Activated T-cell treated with anti-CD3 and anti-CD28 coated beads for 48 hours (primary cell): ENCODE results near the gene TRAP1.
"Not testable (repeated sequence)": the region's sequence is repeated elsewhere in the genome, so short reads cannot be mapped to it uniquely, and the experiment has no call there.

Source experiments
- DNase-seq: peaks from one replicate; pipeline ENCODE4 v3.0.0-alpha.2; 2020; ENCODE audit warnings: low read depth

Gene TRAP1

DNA sequence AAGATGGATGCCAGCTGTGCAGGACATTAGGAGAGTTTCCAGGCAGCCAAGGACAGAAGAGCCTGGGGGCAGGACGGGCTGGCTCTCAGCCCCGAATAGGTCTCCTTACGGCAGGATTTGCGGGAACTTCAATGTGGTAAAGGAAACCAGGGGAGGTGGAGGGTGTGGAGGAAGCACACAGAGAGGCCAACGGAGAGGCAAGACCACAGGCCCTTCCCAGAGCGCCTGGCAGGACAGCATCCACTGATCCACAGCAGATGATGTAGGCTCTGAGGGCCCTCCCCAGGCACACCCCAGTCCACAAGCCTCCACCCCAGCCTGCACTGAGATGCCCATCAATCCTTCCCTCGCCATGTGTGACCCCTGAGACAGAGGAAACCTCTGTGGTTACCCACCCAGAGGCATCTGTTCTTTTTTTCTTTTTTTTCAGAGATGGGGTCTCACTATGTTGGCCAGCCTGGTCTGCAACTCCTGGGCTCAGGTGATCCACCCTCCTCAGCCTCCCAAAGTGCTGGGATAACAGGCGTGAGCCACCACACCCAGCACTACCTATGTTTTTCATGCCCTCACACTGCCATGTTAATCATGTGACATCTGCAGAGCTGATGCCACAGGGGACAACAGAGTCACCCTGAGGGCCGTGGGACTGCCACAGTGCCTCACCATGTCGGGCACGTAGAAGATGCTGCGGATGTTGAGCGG lies 43.5 kb downstream of the TRAP1 start:
- no peak for DNase-seq

GRCh38 chr16:3673201-3673600 lies 44.1 kb downstream of the TRAP1 start:
- no peak for DNase-seq

GRCh38 chr16:3672571-3673041 lies 44.7 kb downstream of the TRAP1 start:
- DNase-seq, result no peak

- DNase-seq, result no peak
Observed at GRCh38 chr16:3671424-3671823, 45.9 kb downstream of the TRAP1 start.

GRCh38 chr16:3670711-3671110 lies 46.6 kb downstream of the TRAP1 start:
- DNase-seq, result no peak

GRCh38 chr16:3669082-3669481 lies 48.2 kb downstream of the TRAP1 start:
- DNase-seq, result no peak

GRCh38 chr16:3668626-3669025 lies 48.7 kb downstream of the TRAP1 start:
- no peak for DNase-seq

DNA sequence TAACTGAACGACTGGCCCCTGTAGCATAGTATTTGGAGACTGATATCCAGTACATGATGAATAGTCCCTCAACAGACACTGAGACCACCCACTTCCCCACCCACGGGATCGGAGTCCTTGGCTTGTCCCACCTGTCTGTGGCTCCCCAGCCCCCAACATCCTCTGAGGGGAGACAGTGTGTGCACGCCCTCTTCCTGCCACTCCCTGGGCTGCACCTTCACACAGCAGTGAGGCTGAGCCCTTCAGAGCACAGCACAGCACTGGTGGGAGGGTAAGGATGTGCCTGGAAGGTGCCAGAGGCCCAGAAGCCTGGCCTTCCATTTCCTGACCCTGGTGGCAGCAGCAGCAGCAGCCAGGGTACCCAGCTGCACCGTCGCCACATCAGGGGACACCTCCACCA lies 51.8 kb downstream of the TRAP1 start:
- no peak for DNase-seq

- no peak for DNase-seq
Observed at GRCh38 chr16:3664187-3664896, 53.0 kb downstream of the TRAP1 start.

DNA sequence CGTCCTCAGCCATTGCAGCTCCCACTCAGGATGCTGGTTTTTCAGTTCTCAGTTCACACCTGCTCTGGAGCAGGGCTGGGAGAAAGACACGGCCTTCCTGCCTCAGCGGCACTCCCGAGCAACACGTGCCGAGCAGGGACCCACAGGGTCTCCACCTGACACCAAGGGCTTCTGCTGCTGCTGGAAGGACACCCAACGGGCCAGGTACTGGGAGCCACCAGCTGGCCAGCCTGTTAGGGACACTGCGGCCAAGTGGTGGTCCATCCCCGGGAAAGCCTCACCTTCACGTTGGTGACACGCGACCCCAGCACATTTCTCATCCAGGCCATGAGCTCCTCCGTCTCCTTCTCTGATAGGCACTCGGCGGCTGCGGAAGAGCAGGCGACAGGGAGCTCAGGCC lies 54.7 kb downstream of the TRAP1 start:
- no peak for DNase-seq

DNA sequence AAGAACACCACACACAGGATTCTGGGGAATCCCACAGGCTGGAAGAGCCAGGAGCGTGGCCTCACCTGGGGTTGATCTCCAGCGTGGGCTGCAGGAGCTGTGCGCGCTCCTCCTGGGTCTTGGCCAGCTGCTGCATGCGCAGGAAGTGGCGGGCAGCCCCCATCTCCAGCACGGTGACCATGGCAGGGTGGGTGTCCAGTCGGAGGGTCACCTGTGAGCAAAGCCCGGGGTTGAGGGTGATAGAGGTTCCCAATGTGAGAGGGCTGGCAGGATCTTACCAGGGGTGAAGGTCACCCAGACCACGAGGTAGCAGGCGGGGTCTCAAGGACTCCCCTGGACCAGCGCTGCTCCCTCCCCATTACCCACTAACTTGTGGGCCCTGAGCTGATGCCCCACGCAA lies 55.4 kb downstream of the TRAP1 start:
- DNase-seq, result no peak

- DNase-seq, result no peak
Observed at GRCh38 chr16:3661311-3661710, 56.0 kb downstream of the TRAP1 start.

- no peak for DNase-seq
Observed at GRCh38 chr16:3659251-3659650, 58.1 kb downstream of the TRAP1 start.

DNA sequence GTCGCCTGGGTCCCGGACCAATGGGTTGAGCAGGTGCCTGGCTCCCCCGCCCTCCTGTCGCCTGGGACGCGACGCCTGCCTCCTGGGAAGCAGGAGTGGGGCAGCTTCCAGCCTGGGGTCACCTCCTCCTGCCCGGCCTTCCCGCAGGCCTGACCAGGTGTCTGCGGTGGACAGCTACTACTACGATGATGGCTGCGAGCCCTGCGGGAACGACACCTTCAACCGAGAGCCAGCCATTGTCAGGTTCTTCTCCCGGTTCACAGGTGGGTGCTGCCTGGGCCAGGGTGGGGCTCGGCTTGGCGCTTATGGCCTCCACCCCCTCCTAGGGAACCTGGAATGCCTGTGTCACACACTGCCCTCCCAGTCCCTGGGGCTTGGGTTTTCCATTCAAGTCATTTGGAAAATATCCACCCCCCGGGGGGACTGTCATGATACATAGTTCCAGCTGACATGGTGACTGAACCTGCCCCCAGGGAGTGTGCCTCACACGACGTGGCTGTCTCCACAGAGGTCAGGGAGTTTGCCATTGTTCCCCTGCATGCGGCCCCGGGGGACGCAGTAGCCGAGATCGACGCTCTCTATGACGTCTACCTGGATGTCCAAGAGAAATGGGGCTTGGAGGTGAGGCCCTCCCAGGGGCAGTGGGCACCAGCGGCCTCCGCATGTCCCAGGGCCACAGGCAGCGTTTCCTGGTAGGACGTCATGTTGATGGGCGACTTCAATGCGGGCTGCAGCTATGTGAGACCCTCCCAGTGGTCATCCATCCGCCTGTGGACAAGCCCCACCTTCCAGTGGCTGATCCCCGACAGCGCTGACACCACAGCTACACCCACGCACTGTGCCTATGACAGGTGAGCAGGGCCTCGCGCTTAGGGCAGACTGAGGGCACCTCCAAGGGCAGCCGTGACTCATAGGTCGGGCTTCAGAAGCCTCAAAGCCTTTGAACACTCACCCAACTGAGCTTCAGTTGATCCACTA lies 60.5 kb downstream of the TRAP1 start:
- DNase-seq, result peak; percentile 41

DNA sequence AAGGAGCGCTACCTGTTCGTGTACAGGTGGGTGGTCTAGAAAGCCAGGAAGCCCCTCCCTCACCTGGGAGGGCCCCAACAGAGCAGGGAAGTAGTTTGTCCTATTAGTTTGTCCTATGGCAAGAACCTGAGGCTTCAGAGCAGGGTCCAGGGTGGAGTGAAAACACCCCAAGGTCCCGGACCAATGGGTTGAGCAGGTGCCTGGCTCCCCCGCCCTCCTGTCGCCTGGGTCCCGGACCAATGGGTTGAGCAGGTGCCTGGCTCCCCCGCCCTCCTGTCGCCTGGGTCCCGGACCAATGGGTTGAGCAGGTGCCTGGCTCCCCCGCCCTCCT lies 61.2 kb downstream of the TRAP1 start:
- DNase-seq, result not testable (repeated sequence)

- DNase-seq, result no peak
Observed at GRCh38 chr16:3655396-3656159, 61.7 kb downstream of the TRAP1 start.

- no peak for DNase-seq
Observed at GRCh38 chr16:3655030-3655395, 62.3 kb downstream of the TRAP1 start.

DNA sequence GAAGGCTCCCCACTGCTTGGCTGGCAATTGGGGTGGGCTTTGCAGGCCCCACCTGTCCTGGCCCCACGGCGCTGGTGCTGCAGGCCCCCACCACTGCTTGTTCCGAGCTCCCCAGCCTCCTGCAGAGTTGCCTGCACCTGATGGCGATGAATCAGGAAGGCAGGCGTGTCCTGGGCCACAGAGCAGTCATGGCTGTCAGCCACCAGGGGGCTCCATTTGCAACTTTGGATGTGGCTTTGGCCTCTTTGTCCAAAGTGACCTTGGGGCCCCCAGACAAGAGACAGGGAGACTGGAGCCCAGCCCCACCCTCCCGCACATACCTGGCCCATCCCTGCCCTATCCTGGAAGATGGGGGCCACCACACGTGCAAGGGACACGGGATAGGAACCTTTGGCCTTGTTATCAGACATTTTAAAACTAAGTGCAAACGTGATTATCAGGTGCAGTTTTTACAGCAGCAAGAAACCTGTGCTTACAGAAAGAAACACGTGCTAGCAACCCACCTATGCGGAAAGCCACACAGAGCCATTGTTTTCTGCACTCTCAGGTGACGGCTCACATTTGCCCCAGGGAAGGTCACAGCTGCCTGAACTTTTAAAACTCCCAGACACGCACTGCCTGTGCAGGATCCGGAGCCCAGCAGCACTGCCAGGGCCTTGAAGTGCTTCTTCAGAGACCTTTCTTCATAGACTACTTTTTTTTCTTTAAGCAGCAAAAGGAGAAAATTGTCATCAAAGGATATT lies 62.9 kb downstream of the TRAP1 start, which contains the start of gene DNASE1:
Gene DNASE1, plus strand, starts transcription at position 443 of the 743 bp plus-strand sequence. CDS start 683 bp downstream, outside the sequence.
- peak; percentile 48 for DNase-seq

DNA sequence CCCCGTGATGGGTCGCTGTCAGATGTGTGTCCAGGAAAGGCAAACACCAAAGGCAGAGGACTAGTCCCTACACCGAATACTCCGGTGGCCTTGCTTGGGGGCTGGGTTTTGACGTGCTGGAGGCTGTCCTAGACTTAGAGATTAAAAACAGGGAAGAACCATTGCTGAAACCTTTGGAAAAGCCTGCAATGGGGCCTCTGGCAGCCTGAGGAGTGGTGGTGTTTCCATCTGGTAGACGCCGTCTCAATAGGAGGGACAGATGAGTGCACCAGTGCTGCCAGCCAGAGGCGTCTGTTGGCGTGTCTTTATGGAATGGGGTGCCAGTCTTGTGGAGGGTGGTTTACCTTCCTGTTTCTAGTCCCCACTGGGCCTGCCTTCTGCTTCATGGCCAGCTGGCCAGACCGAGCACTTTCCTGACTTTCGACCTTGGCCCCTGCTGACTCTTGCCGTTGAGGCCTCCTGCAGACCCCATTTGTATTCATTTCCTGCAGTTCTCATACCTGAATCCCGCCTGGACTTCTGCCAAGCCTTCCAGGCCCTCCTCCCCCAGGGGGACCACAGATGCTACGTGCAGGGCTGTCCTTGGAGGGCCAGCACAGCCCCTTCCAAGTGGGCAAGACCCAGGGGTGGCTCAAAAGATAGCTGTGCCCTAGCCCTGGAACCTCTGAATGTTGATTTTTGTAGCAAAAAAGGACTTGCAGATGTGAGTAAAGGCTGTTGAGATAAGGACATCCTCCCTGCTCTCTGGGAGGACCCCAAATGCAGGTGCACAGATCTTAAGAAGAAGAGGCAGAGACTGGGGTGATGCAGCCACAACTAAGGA lies 64.7 kb downstream of the TRAP1 start:
- no peak for DNase-seq
